PC-9 (cell line): Measurements from ENCODE around the gene CEP72.

ENCODE experiments used
- EZH2 ChIP-seq: fragments of 200-600 bp; sonication (generic); IDR thresholded peaks from 2 replicates; pipeline ENCODE4 v1.8.0; 2017; ENCODE audit warnings: antibody characterized with exemption, low read depth
- TF ChIP-seq, protein P1 (sequence below): fragments of 200-600 bp; sonication (generic); conservative IDR thresholded peaks from 2 replicates; pipeline ENCODE4 v1.6.1; 2017; ENCODE audit warnings: mixed run types, antibody characterized with exemption, mild to moderate bottlenecking, moderate library complexity

DNA sequence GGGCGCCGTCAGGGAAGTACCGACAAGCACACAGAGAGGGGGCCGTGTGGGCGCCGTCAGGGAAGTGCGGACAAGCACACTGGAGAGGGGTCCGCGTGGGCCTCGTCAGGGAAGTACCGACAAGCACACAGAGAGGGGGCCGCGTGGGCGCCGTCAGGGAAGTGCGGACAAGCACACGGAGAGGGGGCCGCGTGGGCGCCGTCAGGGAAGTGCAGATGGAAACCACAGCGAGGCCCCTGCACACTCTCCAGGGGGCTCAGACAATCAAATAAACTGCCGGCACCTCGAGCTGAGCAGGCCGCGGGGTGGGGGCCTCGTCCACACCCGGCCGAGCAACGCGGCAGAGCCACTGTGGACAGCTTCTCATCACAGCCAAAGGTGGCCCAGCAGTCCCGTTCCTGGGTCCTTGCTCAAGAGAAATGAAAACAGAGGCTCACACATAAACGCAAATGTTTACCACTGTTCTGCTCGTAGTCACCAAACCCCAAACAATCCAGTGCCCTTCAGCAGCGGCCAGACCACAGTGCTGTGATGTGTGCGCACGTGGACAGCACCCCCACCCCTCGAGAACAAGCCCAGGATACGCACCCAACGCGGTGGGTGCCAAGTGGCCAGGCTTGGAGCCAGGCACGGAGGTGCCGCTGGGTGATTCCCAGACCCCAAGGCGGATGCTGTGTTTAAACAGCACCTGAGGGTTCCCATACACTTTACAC lies 56.3 kb downstream of the CEP72 start:
- TF ChIP-seq, protein P1, sequence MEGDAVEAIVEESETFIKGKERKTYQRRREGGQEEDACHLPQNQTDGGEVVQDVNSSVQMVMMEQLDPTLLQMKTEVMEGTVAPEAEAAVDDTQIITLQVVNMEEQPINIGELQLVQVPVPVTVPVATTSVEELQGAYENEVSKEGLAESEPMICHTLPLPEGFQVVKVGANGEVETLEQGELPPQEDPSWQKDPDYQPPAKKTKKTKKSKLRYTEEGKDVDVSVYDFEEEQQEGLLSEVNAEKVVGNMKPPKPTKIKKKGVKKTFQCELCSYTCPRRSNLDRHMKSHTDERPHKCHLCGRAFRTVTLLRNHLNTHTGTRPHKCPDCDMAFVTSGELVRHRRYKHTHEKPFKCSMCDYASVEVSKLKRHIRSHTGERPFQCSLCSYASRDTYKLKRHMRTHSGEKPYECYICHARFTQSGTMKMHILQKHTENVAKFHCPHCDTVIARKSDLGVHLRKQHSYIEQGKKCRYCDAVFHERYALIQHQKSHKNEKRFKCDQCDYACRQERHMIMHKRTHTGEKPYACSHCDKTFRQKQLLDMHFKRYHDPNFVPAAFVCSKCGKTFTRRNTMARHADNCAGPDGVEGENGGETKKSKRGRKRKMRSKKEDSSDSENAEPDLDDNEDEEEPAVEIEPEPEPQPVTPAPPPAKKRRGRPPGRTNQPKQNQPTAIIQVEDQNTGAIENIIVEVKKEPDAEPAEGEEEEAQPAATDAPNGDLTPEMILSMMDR, result no peak
- TF ChIP-seq EZH2, result no peak
